WTC11 (cell line): ENCODE measurements around the gene SETD1A. TPM values are rescaled to one million over a fixed set of nuclear protein-coding genes. Genes with fewer than 3 reads are reported as not detected.

Experiments used
- E2F5 ChIP-seq: sonication (generic); formaldehyde crosslinking; IDR thresholded peaks from 2 replicates; pipeline ENCODE4 v1.8.1; 2022; ENCODE audit warnings: mild to moderate bottlenecking, moderate library complexity, missing genetic modification reagents
- ELF4 ChIP-seq: sonication (generic); formaldehyde crosslinking; IDR thresholded peaks from 2 replicates; pipeline ENCODE4 v1.8.1; 2022; ENCODE audit warnings: low read depth, mild to moderate bottlenecking, moderate library complexity, missing genetic modification reagents
- FOXJ3 ChIP-seq: sonication (generic); formaldehyde crosslinking; IDR thresholded peaks from 2 replicates; pipeline ENCODE4 v1.9.0; 2021; ENCODE audit warnings: missing genetic modification reagents, mild to moderate bottlenecking, borderline replicate concordance
- FOXK1 ChIP-seq: sonication (generic); formaldehyde crosslinking; IDR thresholded peaks from 2 replicates; pipeline ENCODE4 v1.8.0; 2022; ENCODE audit warnings: mild to moderate bottlenecking, moderate library complexity, missing genetic modification reagents
- GABPB1 ChIP-seq: sonication (generic); formaldehyde crosslinking; IDR thresholded peaks from 2 replicates; pipeline ENCODE4 v1.8.1; 2023; ENCODE audit warnings: mild to moderate bottlenecking, missing genetic modification reagents
- HMGA2 ChIP-seq: fragments of 250-450 bp; sonication (Bioruptor Pico); IDR thresholded peaks from 2 replicates; pipeline ENCODE4 v1.4.0; 2021; ENCODE audit warnings: mild to moderate bottlenecking, moderate library complexity
- JUN ChIP-seq: sonication (generic); formaldehyde crosslinking; IDR thresholded peaks from 2 replicates; pipeline ENCODE4 v1.8.0; 2023; ENCODE audit warnings: mild to moderate bottlenecking, missing genetic modification reagents
- MXD4 ChIP-seq: fragments of 250-450 bp; sonication (Bioruptor Pico); IDR thresholded peaks from 2 replicates; pipeline ENCODE4 v1.8.0; 2021; ENCODE audit warnings: mild to moderate bottlenecking, moderate library complexity, borderline replicate concordance
- NFATC4 ChIP-seq: fragments of 250-450 bp; sonication (Bioruptor Pico); IDR thresholded peaks from 2 replicates; pipeline ENCODE4 v1.9.0; 2021; ENCODE audit warnings: mild to moderate bottlenecking
- NR1H2 ChIP-seq: sonication (generic); formaldehyde crosslinking; IDR thresholded peaks from 2 replicates; pipeline ENCODE4 v1.9.0; 2021; ENCODE audit warnings: mild to moderate bottlenecking, moderate library complexity, missing genetic modification reagents
- NR2C2 ChIP-seq: sonication (generic); formaldehyde crosslinking; IDR thresholded peaks from 2 replicates; pipeline ENCODE4 v1.8.0; 2022; ENCODE audit warnings: mild to moderate bottlenecking, missing genetic modification reagents
- SP1 ChIP-seq: sonication (generic); formaldehyde crosslinking; conservative IDR thresholded peaks from 2 replicates; pipeline ENCODE4 v1.8.1; 2022; ENCODE audit warnings: missing genetic modification reagents
- ZMAT4 ChIP-seq: fragments of 250-450 bp; sonication (Bioruptor Pico); IDR thresholded peaks from 2 replicates; pipeline ENCODE4 v1.9.0; 2021; ENCODE audit warnings: mild to moderate bottlenecking
- ZNF138 ChIP-seq: sonication (generic); formaldehyde crosslinking; conservative IDR thresholded peaks from 2 replicates; pipeline ENCODE4 v1.8.1; 2022; ENCODE audit warnings: mild to moderate bottlenecking, moderate library complexity, missing genetic modification reagents
- ZNF232 ChIP-seq: sonication (generic); formaldehyde crosslinking; IDR thresholded peaks from 2 replicates; pipeline ENCODE4 v1.8.0; 2022; ENCODE audit warnings: mild to moderate bottlenecking, missing genetic modification reagents
- ZNF396 ChIP-seq: fragments of 250-450 bp; sonication (Bioruptor Pico); IDR thresholded peaks from 2 replicates; pipeline ENCODE4 v1.8.0; 2021; ENCODE audit warnings: mild to moderate bottlenecking, moderate library complexity, borderline replicate concordance
- ZSCAN18 ChIP-seq: fragments of 250-450 bp; sonication (Bioruptor Pico); IDR thresholded peaks from 2 replicates; pipeline ENCODE4 v2.1.2; 2022; ENCODE audit warnings: mild to moderate bottlenecking, moderate library complexity
- total RNA-seq: library from RNA; stranded (reverse); gene quantifications from 3 replicates; pipeline ENCODE4 v1.2.3, GENCODE V29; 2021
- TF ChIP-seq, protein P1 (sequence below): fragments of 200-600 bp; IDR thresholded peaks from 2 replicates; pipeline ENCODE4 v1.8.0; 2022; ENCODE audit warnings: antibody characterized with exemption
- TF ChIP-seq, protein P2 (sequence below): sonication (generic); formaldehyde crosslinking; IDR thresholded peaks from 2 replicates; pipeline ENCODE4 v1.8.0; 2022; ENCODE audit warnings: mild to moderate bottlenecking, missing genetic modification reagents
- TF ChIP-seq, protein P3 (sequence below): sonication (generic); formaldehyde crosslinking; conservative IDR thresholded peaks from 2 replicates; pipeline ENCODE4 v1.8.1; 2023; ENCODE audit warnings: mild to moderate bottlenecking, low read depth, missing genetic modification reagents, moderate library complexity
- TF ChIP-seq, protein P4 (sequence below): sonication (generic); formaldehyde crosslinking; IDR thresholded peaks from 2 replicates; pipeline ENCODE4 v1.8.0; 2023; ENCODE audit warnings: missing genetic modification reagents, mild to moderate bottlenecking, borderline replicate concordance
- TF ChIP-seq, protein P5 (sequence below): fragments of 250-450 bp; sonication (Bioruptor Pico); IDR thresholded peaks from 2 replicates; pipeline ENCODE4 v1.8.0; 2021; ENCODE audit warnings: mild to moderate bottlenecking
- TF ChIP-seq, protein P6 (sequence below): sonication (generic); formaldehyde crosslinking; IDR thresholded peaks from 2 replicates; pipeline ENCODE4 v1.8.0; 2022; ENCODE audit warnings: mild to moderate bottlenecking, missing genetic modification reagents

The SETD1A gene
- total RNA-seq, 1 experiment from 2014 or later: 31.1 TPM

DNA sequence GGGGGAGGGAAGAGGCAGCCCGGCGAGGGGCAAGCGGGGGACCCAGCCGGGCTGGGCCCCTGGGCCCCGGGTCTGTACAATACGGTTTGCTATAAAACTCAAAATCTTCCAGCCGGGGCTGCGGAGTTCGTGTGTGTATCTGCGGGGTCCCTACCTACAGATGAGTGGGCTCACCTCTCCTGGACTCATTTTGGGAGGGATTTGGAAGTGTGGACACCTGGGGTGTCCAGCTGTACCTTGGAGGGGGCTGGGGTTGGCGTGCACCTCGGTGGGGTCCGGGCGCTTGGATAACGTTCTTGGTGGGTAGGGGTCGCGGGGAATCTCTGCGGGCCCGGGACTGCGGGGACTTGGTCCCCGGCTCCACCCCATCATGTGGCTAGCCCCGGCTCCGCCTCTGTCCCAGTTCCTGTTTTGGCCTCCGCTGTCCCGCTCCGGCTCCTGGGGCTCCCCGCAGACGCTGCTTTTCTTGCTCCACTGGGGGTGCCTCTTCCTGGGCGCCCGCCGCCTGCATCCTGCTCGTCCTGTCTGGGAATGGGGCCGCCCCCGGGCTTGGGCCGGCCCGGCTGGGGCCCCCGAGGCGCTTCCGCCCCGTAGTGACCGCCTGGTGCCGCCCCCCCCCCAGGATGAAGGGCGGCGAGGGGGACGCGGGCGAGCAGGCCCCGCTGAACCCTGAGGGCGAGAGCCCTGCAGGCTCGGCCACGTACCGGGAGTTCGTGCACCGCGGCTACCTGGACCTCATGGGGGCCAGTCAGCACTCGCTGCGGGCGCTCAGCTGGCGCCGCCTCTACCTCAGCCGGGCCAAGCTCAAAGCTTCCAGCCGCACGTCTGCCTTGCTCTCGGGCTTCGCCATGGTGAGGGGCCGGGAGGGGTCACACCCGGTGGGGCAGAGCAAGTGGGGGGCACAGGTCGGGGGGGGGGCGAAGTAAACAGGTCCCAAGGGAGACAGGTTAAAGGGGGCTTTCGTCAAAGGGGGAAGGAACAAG, 8.6 kb upstream of the SETD1A start, which contains the start of gene ORAI3 (continued):
- TF ChIP-seq ZSCAN18 (CRISPR knock-in tag) (no peak), NR1H2 (CRISPR knock-in tag) (no peak), ZNF138 (CRISPR knock-in tag) (no peak), NFATC4 (CRISPR knock-in tag) (peak; percentile 16), HMGA2 (CRISPR knock-in tag) (no peak), GABPB1 (no peak; the same call in none of the 2 replicates), ZNF396 (CRISPR knock-in tag) (no peak), NR2C2 (no peak), E2F5 (no peak), ZNF232 (CRISPR knock-in tag) (no peak), SP1 (CRISPR knock-in tag) (0 out of 2 replicates have a peak, but pooled peaks have one; percentile 23), JUN (peak; percentile 22; the same call in 1 of the 2 replicates), ELF4 (CRISPR knock-in tag) (no peak), MXD4 (no peak), FOXJ3 (no peak), FOXK1 (no peak), ZMAT4 (peak; percentile 95)
- TF ChIP-seq, protein P1, sequence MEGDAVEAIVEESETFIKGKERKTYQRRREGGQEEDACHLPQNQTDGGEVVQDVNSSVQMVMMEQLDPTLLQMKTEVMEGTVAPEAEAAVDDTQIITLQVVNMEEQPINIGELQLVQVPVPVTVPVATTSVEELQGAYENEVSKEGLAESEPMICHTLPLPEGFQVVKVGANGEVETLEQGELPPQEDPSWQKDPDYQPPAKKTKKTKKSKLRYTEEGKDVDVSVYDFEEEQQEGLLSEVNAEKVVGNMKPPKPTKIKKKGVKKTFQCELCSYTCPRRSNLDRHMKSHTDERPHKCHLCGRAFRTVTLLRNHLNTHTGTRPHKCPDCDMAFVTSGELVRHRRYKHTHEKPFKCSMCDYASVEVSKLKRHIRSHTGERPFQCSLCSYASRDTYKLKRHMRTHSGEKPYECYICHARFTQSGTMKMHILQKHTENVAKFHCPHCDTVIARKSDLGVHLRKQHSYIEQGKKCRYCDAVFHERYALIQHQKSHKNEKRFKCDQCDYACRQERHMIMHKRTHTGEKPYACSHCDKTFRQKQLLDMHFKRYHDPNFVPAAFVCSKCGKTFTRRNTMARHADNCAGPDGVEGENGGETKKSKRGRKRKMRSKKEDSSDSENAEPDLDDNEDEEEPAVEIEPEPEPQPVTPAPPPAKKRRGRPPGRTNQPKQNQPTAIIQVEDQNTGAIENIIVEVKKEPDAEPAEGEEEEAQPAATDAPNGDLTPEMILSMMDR: no peak
- TF ChIP-seq, protein P2, sequence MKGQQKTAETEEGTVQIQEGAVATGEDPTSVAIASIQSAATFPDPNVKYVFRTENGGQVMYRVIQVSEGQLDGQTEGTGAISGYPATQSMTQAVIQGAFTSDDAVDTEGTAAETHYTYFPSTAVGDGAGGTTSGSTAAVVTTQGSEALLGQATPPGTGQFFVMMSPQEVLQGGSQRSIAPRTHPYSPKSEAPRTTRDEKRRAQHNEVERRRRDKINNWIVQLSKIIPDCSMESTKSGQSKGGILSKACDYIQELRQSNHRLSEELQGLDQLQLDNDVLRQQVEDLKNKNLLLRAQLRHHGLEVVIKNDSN (CRISPR knock-in tag): no peak; the same call in 1 of the 2 replicates
- TF ChIP-seq, protein P3, sequence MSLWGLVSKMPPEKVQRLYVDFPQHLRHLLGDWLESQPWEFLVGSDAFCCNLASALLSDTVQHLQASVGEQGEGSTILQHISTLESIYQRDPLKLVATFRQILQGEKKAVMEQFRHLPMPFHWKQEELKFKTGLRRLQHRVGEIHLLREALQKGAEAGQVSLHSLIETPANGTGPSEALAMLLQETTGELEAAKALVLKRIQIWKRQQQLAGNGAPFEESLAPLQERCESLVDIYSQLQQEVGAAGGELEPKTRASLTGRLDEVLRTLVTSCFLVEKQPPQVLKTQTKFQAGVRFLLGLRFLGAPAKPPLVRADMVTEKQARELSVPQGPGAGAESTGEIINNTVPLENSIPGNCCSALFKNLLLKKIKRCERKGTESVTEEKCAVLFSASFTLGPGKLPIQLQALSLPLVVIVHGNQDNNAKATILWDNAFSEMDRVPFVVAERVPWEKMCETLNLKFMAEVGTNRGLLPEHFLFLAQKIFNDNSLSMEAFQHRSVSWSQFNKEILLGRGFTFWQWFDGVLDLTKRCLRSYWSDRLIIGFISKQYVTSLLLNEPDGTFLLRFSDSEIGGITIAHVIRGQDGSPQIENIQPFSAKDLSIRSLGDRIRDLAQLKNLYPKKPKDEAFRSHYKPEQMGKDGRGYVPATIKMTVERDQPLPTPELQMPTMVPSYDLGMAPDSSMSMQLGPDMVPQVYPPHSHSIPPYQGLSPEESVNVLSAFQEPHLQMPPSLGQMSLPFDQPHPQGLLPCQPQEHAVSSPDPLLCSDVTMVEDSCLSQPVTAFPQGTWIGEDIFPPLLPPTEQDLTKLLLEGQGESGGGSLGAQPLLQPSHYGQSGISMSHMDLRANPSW (CRISPR knock-in tag): 0 out of 2 replicates have a peak, but pooled peaks have one; percentile 58
- TF ChIP-seq, protein P4, sequence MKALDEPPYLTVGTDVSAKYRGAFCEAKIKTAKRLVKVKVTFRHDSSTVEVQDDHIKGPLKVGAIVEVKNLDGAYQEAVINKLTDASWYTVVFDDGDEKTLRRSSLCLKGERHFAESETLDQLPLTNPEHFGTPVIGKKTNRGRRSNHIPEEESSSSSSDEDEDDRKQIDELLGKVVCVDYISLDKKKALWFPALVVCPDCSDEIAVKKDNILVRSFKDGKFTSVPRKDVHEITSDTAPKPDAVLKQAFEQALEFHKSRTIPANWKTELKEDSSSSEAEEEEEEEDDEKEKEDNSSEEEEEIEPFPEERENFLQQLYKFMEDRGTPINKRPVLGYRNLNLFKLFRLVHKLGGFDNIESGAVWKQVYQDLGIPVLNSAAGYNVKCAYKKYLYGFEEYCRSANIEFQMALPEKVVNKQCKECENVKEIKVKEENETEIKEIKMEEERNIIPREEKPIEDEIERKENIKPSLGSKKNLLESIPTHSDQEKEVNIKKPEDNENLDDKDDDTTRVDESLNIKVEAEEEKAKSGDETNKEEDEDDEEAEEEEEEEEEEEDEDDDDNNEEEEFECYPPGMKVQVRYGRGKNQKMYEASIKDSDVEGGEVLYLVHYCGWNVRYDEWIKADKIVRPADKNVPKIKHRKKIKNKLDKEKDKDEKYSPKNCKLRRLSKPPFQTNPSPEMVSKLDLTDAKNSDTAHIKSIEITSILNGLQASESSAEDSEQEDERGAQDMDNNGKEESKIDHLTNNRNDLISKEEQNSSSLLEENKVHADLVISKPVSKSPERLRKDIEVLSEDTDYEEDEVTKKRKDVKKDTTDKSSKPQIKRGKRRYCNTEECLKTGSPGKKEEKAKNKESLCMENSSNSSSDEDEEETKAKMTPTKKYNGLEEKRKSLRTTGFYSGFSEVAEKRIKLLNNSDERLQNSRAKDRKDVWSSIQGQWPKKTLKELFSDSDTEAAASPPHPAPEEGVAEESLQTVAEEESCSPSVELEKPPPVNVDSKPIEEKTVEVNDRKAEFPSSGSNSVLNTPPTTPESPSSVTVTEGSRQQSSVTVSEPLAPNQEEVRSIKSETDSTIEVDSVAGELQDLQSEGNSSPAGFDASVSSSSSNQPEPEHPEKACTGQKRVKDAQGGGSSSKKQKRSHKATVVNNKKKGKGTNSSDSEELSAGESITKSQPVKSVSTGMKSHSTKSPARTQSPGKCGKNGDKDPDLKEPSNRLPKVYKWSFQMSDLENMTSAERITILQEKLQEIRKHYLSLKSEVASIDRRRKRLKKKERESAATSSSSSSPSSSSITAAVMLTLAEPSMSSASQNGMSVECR (CRISPR knock-in tag): no peak
- TF ChIP-seq, protein P5, sequence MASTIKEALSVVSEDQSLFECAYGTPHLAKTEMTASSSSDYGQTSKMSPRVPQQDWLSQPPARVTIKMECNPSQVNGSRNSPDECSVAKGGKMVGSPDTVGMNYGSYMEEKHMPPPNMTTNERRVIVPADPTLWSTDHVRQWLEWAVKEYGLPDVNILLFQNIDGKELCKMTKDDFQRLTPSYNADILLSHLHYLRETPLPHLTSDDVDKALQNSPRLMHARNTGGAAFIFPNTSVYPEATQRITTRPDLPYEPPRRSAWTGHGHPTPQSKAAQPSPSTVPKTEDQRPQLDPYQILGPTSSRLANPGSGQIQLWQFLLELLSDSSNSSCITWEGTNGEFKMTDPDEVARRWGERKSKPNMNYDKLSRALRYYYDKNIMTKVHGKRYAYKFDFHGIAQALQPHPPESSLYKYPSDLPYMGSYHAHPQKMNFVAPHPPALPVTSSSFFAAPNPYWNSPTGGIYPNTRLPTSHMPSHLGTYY (CRISPR knock-in tag): 0 out of 2 replicates have a peak, but pooled peaks have one; percentile 54
- TF ChIP-seq, protein P6, sequence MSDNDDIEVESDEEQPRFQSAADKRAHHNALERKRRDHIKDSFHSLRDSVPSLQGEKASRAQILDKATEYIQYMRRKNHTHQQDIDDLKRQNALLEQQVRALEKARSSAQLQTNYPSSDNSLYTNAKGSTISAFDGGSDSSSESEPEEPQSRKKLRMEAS (CRISPR knock-in tag): no peak
